ENCODE results near the gene WNK1.

WNK1 gene

GRCh38 chr12:867905-868304 is 115.5 kb downstream of the WNK1 start:
- DNase-seq = no peak

- no peak for DNase-seq
These were observed 116.3 kb downstream of the WNK1 start for GRCh38 chr12:868722-869121.

GRCh38 chr12:870378-870777 is 118.0 kb downstream of the WNK1 start:
- no peak for DNase-seq

GRCh38 chr12:873954-874353 is 121.6 kb downstream of the WNK1 start:
- DNase-seq = no peak

GRCh38 chr12:879641-880040 is 127.3 kb downstream of the WNK1 start:
- DNase-seq = no peak

GRCh38 chr12:880656-881055 is 128.3 kb downstream of the WNK1 start:
- no peak for DNase-seq

GRCh38 chr12:884746-885414 is 132.5 kb downstream of the WNK1 start:
- no peak for DNase-seq

- no peak for DNase-seq
These were observed 133.3 kb downstream of the WNK1 start for GRCh38 chr12:885701-886100.

GRCh38 chr12:886206-886605 is 133.8 kb downstream of the WNK1 start:
- no peak for DNase-seq

- no peak for DNase-seq
These were observed 141.8 kb downstream of the WNK1 start for GRCh38 chr12:894226-894625.

GRCh38 chr12:896031-896430 is 143.7 kb downstream of the WNK1 start:
- DNase-seq = no peak

GRCh38 chr12:897386-897785 is 145.0 kb downstream of the WNK1 start:
- DNase-seq = no peak

- no peak for DNase-seq
These were observed 150.2 kb downstream of the WNK1 start for GRCh38 chr12:902581-902980.

- no peak for DNase-seq
These were observed 150.7 kb downstream of the WNK1 start for GRCh38 chr12:903055-903454.

- no peak for DNase-seq
These were observed 151.6 kb downstream of the WNK1 start for GRCh38 chr12:904010-904414.

- no peak for DNase-seq
These were observed 153.1 kb downstream of the WNK1 start for GRCh38 chr12:905261-906031.

GRCh38 chr12:906062-906585 is 153.7 kb downstream of the WNK1 start:
- DNase-seq = no peak

- DNase-seq = no peak
These were observed 155.2 kb downstream of the WNK1 start for GRCh38 chr12:907413-908185.

- DNase-seq = no peak
These were observed 157.5 kb downstream of the WNK1 start for GRCh38 chr12:909861-910260.

GRCh38 chr12:910416-910815 is 158.0 kb downstream of the WNK1 start:
- no peak for DNase-seq

- no peak for DNase-seq
These were observed 158.9 kb downstream of the WNK1 start for GRCh38 chr12:911191-911826.

- DNase-seq = no peak
These were observed 160.3 kb downstream of the WNK1 start for GRCh38 chr12:912466-913235.
